Measurements from ENCODE around the gene NFE2L3.

- TF ChIP-seq CTCF (IDR thresholded peaks at IDR 0.05) = no peak
- TF ChIP-seq POLR2A (IDR thresholded peaks at IDR 0.05) = no peak
Measured at GRCh38 chr7:26178272-26178960, 26.4 kb downstream of the NFE2L3 start.

Measured in body of pancreas (tissue), 4 donors.